Urinary bladder (tissue), 4 donors: ENCODE data around the gene RCAN2. TPM values are rescaled to one million over a fixed set of nuclear protein-coding genes. Genes with fewer than 3 reads are reported as not detected.
A peak's percentile ranks its signal among the peaks of the same experiment; 100 is the strongest.

ENCODE experiments used
- DNase-seq: peaks from one replicate; pipeline ENCODE4 v3.0.0-alpha.2; 2015; ENCODE audit errors: extremely low spot score
- H3K27ac ChIP-seq: one replicate; pipeline ENCODE4 v1.5.1; 2013; ENCODE audit warnings: low read depth, mild to moderate bottlenecking, moderate library complexity
- H3K36me3 ChIP-seq: one replicate; pipeline ENCODE4 v1.6.1; 2013; ENCODE audit warnings: mild to moderate bottlenecking, moderate library complexity; ENCODE audit not compliant: insufficient read depth
- H3K4me1 ChIP-seq: one replicate; pipeline ENCODE4 v1.6.1; 2013; ENCODE audit warnings: mild to moderate bottlenecking, moderate library complexity; ENCODE audit not compliant: insufficient read depth
- H3K4me3 ChIP-seq: one replicate; pipeline ENCODE4 v1.5.1; 2013; ENCODE audit warnings: low read depth, low read length
- WGBS: extraction: QIAGEN DNeasy Blood & Tissue Kit; methylation state at CpG from one replicate; pipeline ENCODE4 v1.1.7; 2013; 5-methylcytosine and 5-hydroxymethylcytosine counted together
- polyA plus RNA-seq: library from polyadenylated mRNA; stranded (reverse); fragments of 200-250 nt; gene quantifications from one replicate; pipeline ENCODE4 v1.2.3, GENCODE V29; 2013
- total RNA-seq: library from RNA; depleted of rRNA; stranded (reverse); fragments of >200 nt; gene quantifications from one replicate; pipeline ENCODE4 v1.2.3, GENCODE V29; 2014
- donor health status: healthy with polysubstance abuse.
- donor health status: healthy.

RCAN2 gene
- total and polyA plus RNA-seq, 2 donors = 23.7 to 60.2 TPM

DNA sequence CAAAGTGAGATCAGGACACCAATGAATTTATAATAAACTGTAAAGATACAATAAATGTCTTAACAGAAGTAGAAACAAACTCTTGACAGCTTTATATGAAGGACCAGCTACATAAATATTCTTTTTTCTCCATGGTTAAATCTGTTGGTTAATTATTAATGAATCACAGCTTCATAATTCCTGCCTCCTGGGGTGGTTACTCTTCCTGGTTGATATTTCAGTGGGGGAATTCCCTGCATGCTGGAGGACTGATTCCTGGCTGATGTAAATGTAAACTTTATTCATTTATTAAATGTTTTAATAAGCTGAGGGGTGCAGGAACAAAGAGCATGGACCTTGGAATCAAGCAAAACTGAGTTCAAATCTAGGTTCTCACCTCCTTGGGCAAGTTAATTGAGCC lies 16.2 kb upstream of the RCAN2 start:
- no peak for DNase-seq
- Histone ChIP-seq H3K4me1 (no peaks in the 10 kb centered on the region), H3K36me3 (no peaks in the 10 kb centered on the region), H3K4me3 (no peak overlapping the region), H3K27ac (no peak overlapping the region)

DNA sequence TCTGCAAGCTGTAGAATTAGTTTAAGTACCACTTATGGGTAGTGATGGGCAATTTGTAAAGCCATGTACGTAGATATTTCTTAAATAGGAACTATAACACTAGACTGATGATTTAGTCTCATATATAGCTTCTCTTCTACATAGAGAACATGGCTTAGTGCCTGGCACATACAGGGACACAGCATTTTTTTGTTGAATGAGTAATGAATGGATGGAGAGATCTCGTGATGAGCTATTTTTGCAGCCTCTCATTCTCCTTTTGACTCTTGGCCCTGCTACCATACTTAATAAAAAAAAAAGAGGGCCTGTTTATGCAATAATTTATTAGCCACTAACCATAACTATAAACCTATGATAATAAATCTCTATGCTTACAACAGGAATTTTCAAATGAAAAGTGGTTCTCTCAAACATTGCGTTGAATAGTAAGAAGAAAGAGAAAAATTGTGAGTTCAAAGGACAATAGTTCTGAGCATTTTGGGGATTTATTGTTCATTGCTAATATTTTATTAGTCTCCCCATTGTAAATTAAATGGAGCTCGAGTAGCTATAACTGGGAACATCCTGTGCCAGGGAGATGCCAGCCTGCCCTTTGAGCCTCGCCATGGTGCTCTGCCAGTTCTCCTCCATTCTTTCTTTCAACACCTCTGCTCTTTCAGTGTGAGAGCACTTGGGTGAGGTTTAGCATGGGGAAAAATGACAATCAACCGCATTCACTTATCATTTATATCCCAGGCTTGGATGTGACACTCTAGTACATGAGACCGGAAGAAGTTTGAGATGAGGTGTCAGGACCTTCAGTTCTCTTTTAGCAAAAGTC lies 14.7 kb upstream of the RCAN2 start:
- no peak overlapping the region for H3K27ac ChIP-seq
- H3K36me3 ChIP-seq = no peaks in the 10 kb centered on the region
- 62% methylated on average over 7 of the region's 7 CpGs for WGBS
- H3K4me1 ChIP-seq = no peaks in the 10 kb centered on the region
- H3K4me3 ChIP-seq = no peak overlapping the region
- no peak for DNase-seq

DNA sequence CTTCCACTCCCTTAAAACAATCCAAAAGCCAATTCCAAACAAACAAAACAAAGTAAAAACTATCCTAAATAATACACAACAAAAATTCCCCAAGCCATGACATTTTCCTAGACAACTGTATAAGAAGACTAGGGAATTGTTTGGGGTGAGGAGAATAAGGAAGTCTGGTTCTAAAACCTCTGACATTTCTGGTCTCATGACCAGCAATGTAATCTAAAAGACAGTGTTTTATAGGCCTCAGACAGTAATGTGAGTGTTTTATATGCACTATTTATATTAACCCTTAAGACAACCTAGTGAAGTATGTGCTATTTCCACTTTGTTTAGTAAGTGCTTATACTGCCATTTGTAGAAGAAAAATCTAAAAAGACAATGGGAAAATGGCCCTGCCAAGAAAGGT lies 13.0 kb upstream of the RCAN2 start:
- DNase-seq = no peak
- Histone ChIP-seq H3K4me1 (no peaks in the 10 kb centered on the region), H3K4me3 (no peak overlapping the region), H3K36me3 (no peaks in the 10 kb centered on the region), H3K27ac (no peak overlapping the region)

DNA sequence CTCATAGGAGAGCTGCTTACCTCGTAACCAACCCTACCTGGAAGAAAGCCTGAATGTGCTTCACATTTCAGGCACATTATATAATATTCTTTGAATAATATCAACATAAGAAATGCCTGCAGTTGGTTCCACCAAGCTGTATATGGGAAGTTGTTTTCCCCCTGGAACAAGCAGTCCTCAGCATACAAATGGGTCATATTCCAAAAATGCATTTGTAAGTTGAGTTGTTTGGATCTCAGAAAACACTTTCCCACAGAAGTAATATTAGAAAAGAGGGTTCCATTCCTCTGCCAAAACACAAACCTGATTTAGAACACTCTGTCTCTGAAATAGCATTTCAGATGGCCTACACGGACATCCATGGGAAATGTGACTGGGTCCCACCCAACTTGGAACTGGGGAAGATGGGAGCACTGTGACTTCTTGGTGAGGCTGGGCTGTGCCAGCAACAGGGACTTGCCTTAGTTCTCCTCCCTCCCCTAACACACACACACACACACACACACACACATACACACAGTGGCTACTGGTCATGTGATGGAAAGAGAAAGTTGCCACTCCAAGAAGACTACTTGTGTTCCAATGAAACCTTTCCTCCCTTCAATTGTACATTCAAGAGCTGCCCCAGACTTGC lies 11.4 kb upstream of the RCAN2 start:
- no peaks in the 10 kb centered on the region for H3K36me3 ChIP-seq
- H3K4me1 ChIP-seq = no peaks in the 10 kb centered on the region
- H3K27ac ChIP-seq = peak overlapping the region; percentile 16
- H3K4me3 ChIP-seq = no peak overlapping the region
- DNase-seq = no peak
- 69% methylated on average over 2 of the region's 2 CpGs for WGBS

DNA sequence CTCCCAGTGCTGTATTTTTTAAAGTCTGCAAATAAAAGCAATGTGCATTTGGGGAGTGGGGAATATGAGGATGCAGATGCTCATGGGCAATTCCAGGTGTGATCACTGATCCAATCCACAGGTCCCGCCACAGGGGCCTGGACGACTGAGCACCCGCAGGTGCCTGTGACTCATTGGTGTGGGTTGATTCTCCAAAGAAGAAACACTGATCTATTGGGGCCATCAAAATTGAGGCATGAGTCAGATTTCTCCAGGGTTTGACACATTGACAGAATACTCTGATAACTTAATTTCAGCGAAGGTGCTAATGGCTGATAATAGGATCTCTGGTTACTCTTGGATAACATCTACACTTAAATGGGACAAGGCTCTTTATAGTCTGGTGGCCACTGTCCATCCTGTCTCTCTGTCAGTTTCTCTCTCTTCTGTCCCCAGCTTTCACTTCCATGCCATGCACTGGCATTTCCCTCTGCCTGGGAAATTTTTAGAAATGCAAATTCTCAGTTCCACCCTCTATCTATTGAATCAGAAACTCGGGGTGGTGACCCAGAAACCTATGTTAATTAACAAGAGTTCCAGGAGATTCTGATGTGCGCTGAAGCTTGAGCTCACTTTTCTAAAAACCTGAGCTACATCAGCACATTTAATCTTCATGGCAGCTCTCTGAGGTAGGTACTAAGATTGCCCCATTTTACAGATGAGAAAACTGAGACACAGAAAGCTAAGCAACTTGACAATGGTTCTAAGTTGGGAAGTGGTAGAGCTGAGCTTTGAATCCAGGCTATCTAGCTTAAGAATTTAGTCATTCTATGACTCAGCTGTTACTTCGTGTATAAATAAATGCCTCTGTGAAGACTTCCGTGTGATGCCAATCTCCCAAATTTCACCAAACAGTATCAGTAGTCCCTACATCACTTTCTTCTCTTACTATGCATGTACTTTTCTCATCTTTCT lies 10.2 kb upstream of the RCAN2 start:
- WGBS = 83% methylated on average over 8 of the region's 8 CpGs
- H3K4me3 ChIP-seq = no peak overlapping the region
- DNase-seq = no peak
- H3K27ac ChIP-seq = peak overlapping the region; percentile 23
- H3K4me1 ChIP-seq = no peaks in the 10 kb centered on the region
- H3K36me3 ChIP-seq = no peaks in the 10 kb centered on the region

DNA sequence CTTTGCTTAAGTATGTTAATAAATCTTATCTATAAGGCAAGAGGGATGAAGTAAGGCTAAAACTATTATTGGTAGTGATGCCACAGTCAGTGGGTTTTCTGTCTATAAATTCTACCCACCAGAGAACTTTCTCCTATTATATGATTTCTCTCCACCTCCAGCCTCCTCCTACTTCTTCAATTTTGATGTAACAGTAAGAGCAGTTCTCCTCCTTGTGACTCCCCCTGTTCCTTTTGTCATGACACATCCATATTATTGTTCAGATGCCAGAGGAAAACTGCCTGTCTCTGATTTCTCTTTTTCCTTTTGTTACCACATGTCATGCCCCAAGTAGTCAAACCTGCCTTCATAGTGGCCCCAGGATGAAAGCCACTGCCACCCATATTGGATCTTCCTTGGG lies 9.1 kb upstream of the RCAN2 start:
- no peak for DNase-seq
- H3K4me1 ChIP-seq = no peaks in the 10 kb centered on the region
- no peaks in the 10 kb centered on the region for H3K36me3 ChIP-seq
- H3K4me3 ChIP-seq = no peak overlapping the region
- H3K27ac ChIP-seq = no peak overlapping the region

DNA sequence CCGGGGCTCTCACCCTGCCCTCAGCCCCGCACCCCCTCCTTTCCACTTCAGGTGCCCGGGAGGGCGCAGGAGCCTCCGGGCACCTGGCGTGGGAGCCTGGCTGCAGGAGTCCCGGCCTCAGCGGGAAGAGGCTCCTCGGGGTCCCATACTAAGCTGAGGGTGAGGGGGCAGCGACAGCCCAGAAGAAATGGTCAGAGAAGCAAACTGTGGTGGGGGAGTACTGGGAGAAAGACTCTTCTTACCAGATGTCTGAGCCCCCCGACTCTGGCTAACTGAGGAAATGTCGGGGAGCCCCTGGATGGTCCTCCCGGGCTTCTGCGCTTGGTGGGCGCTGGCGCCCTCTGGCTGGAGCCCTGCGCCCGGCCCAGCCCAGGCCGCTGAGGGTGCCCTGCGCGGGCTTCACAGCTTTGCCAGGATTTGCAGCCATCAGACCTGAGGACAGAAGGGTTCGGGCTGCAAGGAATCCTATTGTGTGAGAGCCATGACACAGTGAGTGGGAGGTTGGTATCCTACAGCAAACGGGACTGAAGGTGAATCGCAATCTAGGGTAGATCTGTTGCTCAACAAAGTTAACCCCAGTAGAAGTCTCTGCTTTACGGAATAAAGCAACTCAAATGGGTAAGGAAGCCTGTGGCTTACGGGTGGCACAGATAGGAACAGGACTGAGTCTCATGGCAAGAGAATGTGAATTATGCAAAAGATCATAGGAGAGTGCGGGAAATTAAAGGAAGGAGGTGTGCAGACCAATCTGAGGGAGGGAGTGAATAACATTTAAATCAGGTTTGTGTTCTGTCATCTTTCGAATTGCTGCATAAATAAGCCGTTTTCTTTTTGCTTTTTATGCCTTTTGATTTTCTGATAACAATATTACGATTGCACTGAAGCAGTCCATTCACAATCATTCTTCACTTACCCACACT lies 639 bp upstream of the RCAN2 start:
- peak overlapping the region; percentile 53 for H3K27ac ChIP-seq
- peak overlapping the region; percentile 54 for H3K4me3 ChIP-seq
- no peaks in the 10 kb centered on the region for H3K36me3 ChIP-seq
- H3K4me1 ChIP-seq = no peaks in the 10 kb centered on the region
- WGBS = 9% methylated on average over 30 of the region's 30 CpGs
- DNase-seq = no peak

DNA sequence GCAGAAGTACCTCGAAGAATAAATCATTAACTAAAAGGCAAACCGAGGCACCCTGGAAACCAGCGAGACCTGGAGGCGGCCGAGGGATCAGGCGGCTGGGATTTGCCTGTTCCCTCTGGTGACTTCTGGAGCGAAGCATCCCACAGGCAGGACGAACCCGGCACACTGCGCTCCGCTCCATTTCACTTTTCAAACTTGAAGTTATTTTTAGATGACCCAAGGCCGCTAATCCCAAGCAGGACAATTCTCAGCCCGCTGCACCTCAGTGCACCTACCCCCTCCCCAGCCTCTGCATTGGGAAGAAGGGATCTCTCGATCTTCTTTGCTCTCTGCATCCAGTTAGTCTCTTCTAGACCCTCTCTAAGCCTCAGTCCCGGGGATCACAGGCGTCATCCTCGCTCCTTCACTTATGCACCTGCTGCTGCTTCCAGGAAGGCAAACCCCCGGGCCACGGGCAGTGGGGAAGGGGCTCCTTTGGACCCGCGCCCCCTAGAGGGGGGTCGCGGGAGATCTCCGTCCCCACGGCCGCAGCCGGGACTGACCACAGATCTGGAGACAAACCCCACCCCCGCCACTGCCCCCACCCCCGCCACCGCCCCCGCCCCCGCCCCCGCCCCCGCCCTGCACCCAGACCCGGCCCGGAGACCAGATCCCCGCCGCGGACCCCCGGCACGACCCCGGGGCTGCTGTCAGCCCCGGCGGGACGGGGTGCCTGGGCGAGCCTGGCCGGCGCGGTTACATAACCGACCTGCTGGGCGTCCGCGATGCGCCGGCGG lies 636 bp downstream of the RCAN2 start:
- 3% methylated on average over 55 of the region's 56 CpGs for WGBS
- DNase-seq = no peak
- Histone ChIP-seq H3K27ac (peak overlapping the region; percentile 26), H3K36me3 (no peaks in the 10 kb centered on the region), H3K4me3 (peak overlapping the region; percentile 54), H3K4me1 (no peaks in the 10 kb centered on the region)

DNA sequence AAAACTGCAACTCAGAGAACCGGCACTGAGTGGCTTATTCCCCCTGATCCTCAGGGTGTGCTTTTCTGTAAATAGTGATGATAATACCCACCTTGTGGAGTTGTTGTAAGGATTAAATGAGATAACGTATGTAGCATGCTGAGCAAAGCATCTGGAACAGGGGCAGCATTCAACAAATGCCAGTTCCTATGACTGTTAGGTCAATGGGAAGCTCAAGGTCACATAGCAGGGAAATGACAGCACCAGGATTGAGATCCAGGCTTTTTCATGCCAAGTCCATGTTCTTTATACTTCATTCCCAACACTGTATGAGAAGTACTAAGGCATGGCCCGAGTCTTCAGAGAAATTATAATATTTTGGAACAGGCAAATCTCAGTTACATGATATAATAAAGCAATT lies 5.1 kb downstream of the RCAN2 start:
- H3K36me3 ChIP-seq = no peaks in the 10 kb centered on the region
- H3K4me1 ChIP-seq = no peaks in the 10 kb centered on the region
- no peak for DNase-seq
- H3K27ac ChIP-seq = no peak overlapping the region
- 65% methylated on average over 3 of the region's 3 CpGs for WGBS
- no peak overlapping the region for H3K4me3 ChIP-seq

DNA sequence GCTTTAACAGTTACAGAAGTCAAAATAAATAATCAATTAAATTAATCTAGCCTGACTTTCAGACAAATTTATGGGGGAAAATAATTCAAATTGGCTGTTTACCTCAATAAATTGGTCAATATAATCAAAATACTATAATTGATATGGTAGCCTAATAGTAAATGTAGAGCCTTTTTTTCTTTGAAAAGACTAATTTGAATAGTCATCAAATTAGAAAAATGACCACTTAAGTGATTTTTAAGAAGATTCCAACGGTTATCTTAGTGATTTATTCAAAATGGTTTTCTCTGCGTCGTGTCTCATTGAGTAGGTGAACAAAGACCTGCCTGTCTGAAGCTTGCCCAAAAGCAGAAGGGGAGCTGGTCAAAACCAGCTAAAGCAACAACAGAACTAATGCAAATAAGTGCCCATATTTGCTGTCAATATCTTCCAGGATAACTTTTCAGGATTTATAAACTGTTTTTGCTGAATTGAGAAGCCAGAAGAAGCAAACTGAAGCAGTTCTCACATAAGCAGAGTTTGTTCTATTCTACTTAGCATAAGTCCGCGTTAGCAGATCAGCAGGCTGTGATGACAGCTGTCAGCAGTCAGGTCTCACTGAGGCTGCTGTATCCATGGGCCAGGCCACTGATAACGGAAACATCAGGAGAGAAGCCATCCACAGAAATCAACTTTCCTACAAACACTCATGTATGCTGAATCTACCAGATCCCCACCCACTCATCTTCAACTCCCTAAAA lies 7.0 kb downstream of the RCAN2 start:
- 82% methylated on average over 6 of the region's 6 CpGs for WGBS
- DNase-seq = no peak
- no peaks in the 10 kb centered on the region for H3K4me1 ChIP-seq

DNA sequence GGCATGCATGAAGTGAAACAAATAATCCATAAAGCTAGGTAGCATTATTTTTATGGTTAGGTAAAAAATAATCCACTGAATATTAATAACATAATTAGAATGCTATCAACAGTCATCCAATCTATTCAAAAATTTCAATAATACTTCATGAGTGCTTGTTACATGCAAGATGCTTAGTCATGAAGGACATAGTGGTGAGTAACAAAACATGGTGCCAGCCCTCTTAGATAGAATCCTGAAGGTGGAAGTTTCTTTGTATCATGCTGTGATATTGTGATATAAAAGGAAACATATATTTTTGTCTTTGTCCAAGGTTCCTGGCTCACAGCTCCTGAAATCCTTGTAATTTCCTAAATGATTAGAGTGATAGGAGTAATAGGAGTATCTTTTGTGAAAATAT lies 14.9 kb downstream of the RCAN2 start:
- H3K4me1 ChIP-seq = peaks cover 3% of the 10 kb centered on the region
- no peak overlapping the region for H3K27ac ChIP-seq
- H3K4me3 ChIP-seq = no peak overlapping the region
- DNase-seq = no peak
- H3K36me3 ChIP-seq = no peaks in the 10 kb centered on the region

More for the DNA sequence above, 7.0 kb downstream of the RCAN2 start:
- Histone ChIP-seq H3K36me3 (no peaks in the 10 kb centered on the region), H3K27ac (no peak overlapping the region), H3K4me3 (no peak overlapping the region)

DNA sequence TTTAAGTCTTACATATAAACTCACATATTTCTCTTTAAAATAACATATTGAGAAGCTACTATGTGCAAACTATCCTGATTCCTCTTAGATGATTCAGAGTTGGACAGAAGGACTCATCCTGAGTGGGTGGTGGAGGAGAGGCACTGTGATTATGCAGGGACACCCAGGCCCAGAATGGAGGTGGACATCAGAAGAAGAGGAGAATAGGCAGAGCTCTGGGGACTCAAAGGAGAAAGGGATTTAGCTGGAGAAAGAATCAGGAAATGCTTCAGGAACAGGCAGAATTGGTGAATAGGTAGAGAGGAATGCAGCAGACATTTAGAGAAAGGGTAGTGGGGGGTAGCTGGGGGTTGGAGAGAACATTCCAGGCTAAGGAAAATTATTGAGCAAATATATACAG lies 17.4 kb downstream of the RCAN2 start:
- peak overlapping the region; percentile 18 for H3K27ac ChIP-seq
- H3K4me3 ChIP-seq = no peak overlapping the region
- no peaks in the 10 kb centered on the region for H3K36me3 ChIP-seq
- DNase-seq = no peak
- peaks cover 3% of the 10 kb centered on the region for H3K4me1 ChIP-seq
